ENCODE results near the gene PSME2. TPM values are rescaled to one million over a fixed set of nuclear protein-coding genes. Genes with fewer than 3 reads are reported as not detected.
"Not testable (repeated sequence)": the region's sequence is repeated elsewhere in the genome, so short reads cannot be mapped to it uniquely, and the experiment has no call there.

The PSME2 gene
- polyA plus RNA-seq, 2 of the 4 experiments (the other 2 are of a cell fraction) = 137 to 144 TPM

DNA sequence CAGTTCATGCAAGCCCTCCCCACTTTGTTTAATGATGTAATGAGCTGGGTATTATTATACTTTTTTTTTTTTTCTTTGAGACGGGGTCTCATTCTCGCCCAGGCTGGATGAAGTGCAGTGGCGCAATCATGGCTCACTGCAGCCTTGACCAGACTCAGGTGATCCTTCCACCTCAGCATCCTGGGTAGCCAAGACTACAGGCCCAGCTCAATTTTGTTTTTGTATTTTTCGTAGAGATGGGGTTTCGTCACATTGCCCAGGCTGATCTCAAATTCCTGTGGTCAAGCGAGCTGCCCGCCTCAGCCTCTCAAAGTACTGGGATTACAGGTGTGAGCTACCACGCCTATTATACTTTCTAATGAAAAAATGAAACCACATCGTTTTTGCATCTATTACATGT, 36.4 kb downstream of the PSME2 start:
- 80% methylated on average over 9 of the region's 9 CpGs for WGBS (ENCODE audit: missing lambda C conversion rate)
- no peak for TF ChIP-seq JUN (IDR thresholded peaks at IDR 0.05)
- TF ChIP-seq ZNF302 (CRISPR knock-in tag; IDR thresholded peaks at IDR 0.05) = no peak
- TF ChIP-seq NR3C1 (IDR thresholded peaks at IDR 0.05) = no peak
- TF ChIP-seq TP53 (CRISPR knock-in tag; IDR thresholded peaks at IDR 0.05) = no peak
- no peak for TF ChIP-seq CEBPB (IDR thresholded peaks at IDR 0.05)
- no peak for TF ChIP-seq HEYL (CRISPR knock-in tag; IDR thresholded peaks at IDR 0.05)
- TF ChIP-seq POLR2A (IDR thresholded peaks at IDR 0.05; ENCODE audit: low read length) = no peak
- no peak for TF ChIP-seq EP300 (IDR thresholded peaks at IDR 0.05)
- no peak for TF ChIP-seq SMC3 (IDR thresholded peaks at IDR 0.05)
- no peak for TF ChIP-seq HDAC2 (IDR thresholded peaks at IDR 0.05)
- TF ChIP-seq, protein P1, sequence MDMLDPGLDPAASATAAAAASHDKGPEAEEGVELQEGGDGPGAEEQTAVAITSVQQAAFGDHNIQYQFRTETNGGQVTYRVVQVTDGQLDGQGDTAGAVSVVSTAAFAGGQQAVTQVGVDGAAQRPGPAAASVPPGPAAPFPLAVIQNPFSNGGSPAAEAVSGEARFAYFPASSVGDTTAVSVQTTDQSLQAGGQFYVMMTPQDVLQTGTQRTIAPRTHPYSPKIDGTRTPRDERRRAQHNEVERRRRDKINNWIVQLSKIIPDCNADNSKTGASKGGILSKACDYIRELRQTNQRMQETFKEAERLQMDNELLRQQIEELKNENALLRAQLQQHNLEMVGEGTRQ (IDR thresholded peaks at IDR 0.05) = no peak
- TF ChIP-seq TFCP2L1 (CRISPR knock-in tag; IDR thresholded peaks at IDR 0.05) = no peak
- no peak for TF ChIP-seq NFE2L2 (conservative IDR thresholded peaks at IDR 0.05; ENCODE audit: low read length)
- TF ChIP-seq RARB (CRISPR knock-in tag; IDR thresholded peaks at IDR 0.05) = no peak
- TF ChIP-seq RCOR1 (IDR thresholded peaks at IDR 0.05; ENCODE audit: low read depth, low read length) = no peak
- TF ChIP-seq, protein P2, sequence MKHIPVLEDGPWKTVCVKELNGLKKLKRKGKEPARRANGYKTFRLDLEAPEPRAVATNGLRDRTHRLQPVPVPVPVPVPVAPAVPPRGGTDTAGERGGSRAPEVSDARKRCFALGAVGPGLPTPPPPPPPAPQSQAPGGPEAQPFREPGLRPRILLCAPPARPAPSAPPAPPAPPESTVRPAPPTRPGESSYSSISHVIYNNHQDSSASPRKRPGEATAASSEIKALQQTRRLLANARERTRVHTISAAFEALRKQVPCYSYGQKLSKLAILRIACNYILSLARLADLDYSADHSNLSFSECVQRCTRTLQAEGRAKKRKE (CRISPR knock-in tag; IDR thresholded peaks at IDR 0.05; ENCODE audit: low read depth) = no peak
- TF ChIP-seq FOXS1 (CRISPR knock-in tag; IDR thresholded peaks at IDR 0.05) = no peak
- H3K9me3 ChIP-seq = no peaks in the 10 kb centered on the region
- H3K27ac ChIP-seq = no peak overlapping the region
- ATAC-seq (no peak), DNase-seq (ENCODE audit: low read depth in 1 of 2, low spot score in 1 of 2) (no peak), FAIRE-seq (no peak)
- H3K4me3 ChIP-seq = no peak overlapping the region
- peaks cover 9% of the 10 kb centered on the region; the same call in 1 of the 3 replicates for H3K4me1 ChIP-seq
- ChIA-PET CTCF (interaction anchor here (0.6 to 13.3 kb wide), 18 partner anchors 8 to 181 kb away, joined by 3 to 244 read pairs (median 6); partner anchors contain the start of genes IRF9, PCK2 and RNF31), POLR2A (interaction anchor here (1.9 to 6.1 kb wide), 2 partner anchors 16 to 29 kb away, joined by 6 to 38 read pairs; partner anchors contain the start of gene PCK2)
- no peak overlapping the region for H3K4me2 ChIP-seq

DNA sequence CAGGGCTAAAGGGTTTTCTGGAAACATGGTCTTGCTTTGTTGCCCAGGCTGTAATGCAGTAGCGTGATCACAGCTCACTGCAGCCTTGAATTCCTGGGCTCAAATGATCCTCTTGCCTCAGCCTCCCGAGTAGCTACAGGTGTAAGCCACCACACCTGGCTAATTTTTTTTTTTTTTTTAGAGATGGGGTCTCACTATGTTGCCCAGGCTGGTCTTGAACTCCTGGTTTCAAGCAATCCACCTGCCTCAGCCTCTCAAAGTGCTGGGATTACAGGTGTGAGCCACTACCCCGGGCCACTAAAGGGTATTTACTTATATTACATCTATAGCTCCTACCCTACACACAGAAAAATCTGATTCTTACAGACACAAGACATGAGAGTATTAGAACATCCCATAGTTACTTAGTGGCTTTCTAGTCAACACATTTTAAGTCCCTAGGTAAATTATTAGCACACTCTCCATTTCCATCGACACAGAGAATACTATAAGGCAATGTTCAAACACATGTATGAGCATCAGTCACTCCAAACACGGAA, 38.0 kb downstream of the PSME2 start:
- 17% methylated on average over 5 of the region's 5 CpGs for WGBS (ENCODE audit: missing lambda C conversion rate)
- ChIA-PET POLR2A (interaction anchor here (0.6 to 6.1 kb wide), 7 partner anchors 8 to 50 kb away, joined by 3 to 38 read pairs (median 7); partner anchors contain the start of genes EMC9, PCK2 and PSME1), CTCF (interaction anchor here (0.6 to 13.3 kb wide), 40 partner anchors 10 to 381 kb away, joined by 3 to 244 read pairs (median 5); partner anchors contain the start of genes CIDEB, EMC9, IRF9 and PCK2)
- peak in 1 of 2 experiments; percentile 56; a peak in 4 of 6 replicates for ATAC-seq
- no peak for FAIRE-seq
- Histone ChIP-seq H3K27ac (no peak overlapping the region), H3K4me1 (peaks cover 9% of the 10 kb centered on the region; the same call in 1 of the 3 replicates), H3K9me3 (no peaks in the 10 kb centered on the region), H3K4me3 (no peak overlapping the region), H3K4me2 (peak overlapping the region; percentile 2; the same call in 1 of the 3 replicates)
- DNase-seq (ENCODE audit: low read depth in 1 of 2, low spot score in 1 of 2) = no peak
- no peak for TF ChIP-seq EHF (CRISPR knock-in tag; IDR thresholded peaks at IDR 0.05)

DNA sequence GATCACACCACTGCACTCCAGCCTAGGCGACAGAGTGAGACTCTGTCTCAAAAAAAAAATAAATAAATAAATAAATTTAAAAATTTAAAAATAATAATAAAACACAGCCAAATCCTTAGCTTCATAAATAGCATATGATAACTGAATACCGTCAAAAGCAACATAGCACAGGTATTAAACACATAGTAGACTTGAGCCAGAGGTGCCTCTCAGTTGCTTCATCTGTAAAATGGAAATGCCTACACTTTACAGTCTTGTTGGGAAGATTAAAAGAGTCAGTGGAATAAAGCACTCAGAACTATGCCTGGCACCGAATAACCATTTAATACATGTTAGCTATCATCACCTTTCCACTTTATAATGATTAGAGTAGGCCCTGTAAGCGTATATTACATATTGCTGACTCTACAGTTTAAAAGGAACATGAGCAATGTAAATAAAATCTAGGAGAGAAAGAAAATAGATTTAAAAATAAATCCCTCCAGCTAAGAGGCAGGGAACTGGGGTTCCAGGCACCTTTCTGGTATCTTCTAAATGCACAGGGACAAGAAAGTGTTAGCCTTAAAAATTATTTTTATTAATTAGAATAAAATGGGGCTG, 39.6 kb downstream of the PSME2 start:
- Histone ChIP-seq H3K9me3 (no peaks in the 10 kb centered on the region), H3K4me3 (no peak overlapping the region), H3K27ac (no peak overlapping the region), H3K4me1 (peaks cover 6% of the 10 kb centered on the region; the same call in 1 of the 3 replicates), H3K4me2 (no peak overlapping the region)
- TF ChIP-seq CEBPB (IDR thresholded peaks at IDR 0.05) = no peak
- no peak for TF ChIP-seq CHD4 (IDR thresholded peaks at IDR 0.05; ENCODE audit: borderline replicate concordance)
- TF ChIP-seq MAFK (IDR thresholded peaks at IDR 0.05; ENCODE audit: partially characterized antibody) = peak; percentile 92
- TF ChIP-seq ZNF302 (CRISPR knock-in tag; IDR thresholded peaks at IDR 0.05) = no peak
- TF ChIP-seq, protein P2 (CRISPR knock-in tag; IDR thresholded peaks at IDR 0.05; ENCODE audit: low read depth) = no peak
- TF ChIP-seq, protein P3, sequence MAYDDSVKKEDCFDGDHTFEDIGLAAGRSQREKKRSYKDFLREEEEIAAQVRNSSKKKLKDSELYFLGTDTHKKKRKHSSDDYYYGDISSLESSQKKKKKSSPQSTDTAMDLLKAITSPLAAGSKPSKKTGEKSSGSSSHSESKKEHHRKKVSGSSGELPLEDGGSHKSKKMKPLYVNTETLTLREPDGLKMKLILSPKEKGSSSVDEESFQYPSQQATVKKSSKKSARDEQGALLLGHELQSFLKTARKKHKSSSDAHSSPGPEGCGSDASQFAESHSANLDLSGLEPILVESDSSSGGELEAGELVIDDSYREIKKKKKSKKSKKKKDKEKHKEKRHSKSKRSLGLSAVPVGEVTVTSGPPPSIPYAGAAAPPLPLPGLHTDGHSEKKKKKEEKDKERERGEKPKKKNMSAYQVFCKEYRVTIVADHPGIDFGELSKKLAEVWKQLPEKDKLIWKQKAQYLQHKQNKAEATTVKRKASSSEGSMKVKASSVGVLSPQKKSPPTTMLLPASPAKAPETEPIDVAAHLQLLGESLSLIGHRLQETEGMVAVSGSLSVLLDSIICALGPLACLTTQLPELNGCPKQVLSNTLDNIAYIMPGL (CRISPR knock-in tag; IDR thresholded peaks at IDR 0.05; ENCODE audit: borderline replicate concordance) = no peak
- no peak for TF ChIP-seq MAZ (IDR thresholded peaks at IDR 0.05; ENCODE audit: borderline replicate concordance, low read depth, low read length)
- TF ChIP-seq HOXB5 (CRISPR knock-in tag; IDR thresholded peaks at IDR 0.05) = no peak
- WGBS (ENCODE audit: missing lambda C conversion rate) = 77% methylated on average over 4 of the region's 4 CpGs
- POLR2A ChIA-PET = interaction anchor here (1.1 to 6.1 kb wide), 3 partner anchors 8 to 29 kb away, joined by 3 to 38 read pairs (median 26); partner anchors contain the start of genes DCAF11, NRL, PCK2 and PSME1
- ATAC-seq (no peak), DNase-seq (ENCODE audit: low read depth in 1 of 2, low spot score in 1 of 2) (no peak), FAIRE-seq (no peak)
- CTCF ChIA-PET = interaction anchor here (1.5 to 13.3 kb wide), 8 partner anchors 11 to 92 kb away, joined by 3 to 244 read pairs (median 24); partner anchors contain the start of genes IRF9, PCK2, PSME2 and RNF31

DNA sequence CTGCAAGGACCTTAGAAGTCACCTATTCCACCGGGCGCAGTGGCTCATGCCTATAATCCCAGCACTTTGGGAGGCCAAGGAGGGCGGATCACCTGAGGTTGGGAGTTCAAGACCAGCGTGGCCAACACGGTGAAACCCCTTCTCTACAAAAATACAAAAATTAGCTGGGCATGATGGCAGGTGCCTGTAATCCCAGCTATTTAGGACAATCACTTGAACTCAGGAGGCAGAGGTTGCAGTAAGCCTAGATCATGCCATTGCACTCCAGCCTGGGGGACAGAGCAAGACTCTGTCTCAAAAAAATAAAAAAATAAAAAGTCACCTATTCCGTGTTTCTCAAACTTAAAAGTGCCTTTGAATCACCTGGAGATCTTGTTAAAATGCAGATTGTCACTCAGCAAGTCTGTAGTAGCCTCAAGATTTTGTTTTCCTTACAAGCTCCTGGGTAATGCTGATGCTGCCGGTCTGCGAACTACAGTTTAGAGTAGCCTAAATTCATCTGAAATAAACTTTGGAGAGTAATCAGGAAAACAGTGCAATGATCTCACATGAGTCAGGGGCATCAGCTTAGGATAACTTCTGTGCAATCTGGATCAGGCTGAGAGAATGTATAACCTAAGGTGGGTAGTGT, 40.7 kb downstream of the PSME2 start:
- not testable (repeated sequence) for H3K4me1 ChIP-seq; H3K27ac ChIP-seq; DNase-seq (ENCODE audit: low read depth in 1 of 2, low spot score in 1 of 2); H3K9me3 ChIP-seq; ATAC-seq; FAIRE-seq; H3K4me2 ChIP-seq; H3K4me3 ChIP-seq
- ChIA-PET POLR2A (interaction anchor here (5.6 to 6.1 kb wide), 2 partner anchors 9 to 12 kb away, joined by 26 to 38 read pairs; partner anchors contain the start of genes DCAF11, NRL and PCK2), CTCF (interaction anchor here (0.6 to 13.3 kb wide), 8 partner anchors 10 to 91 kb away, joined by 3 to 244 read pairs (median 6); partner anchors contain the start of genes IRF9 and PCK2)
- 89% methylated on average over 8 of the region's 8 CpGs for WGBS (ENCODE audit: missing lambda C conversion rate)
